GM21367 (cell line): ENCODE measurements around the gene CSRP1.
"Not testable (repeated sequence)": the region's sequence is repeated elsewhere in the genome, so short reads cannot be mapped to it uniquely, and the experiment has no call there.

Source experiments
- ATAC-seq: cut with Tn5 transposase; IDR thresholded peaks from one replicate; pipeline ENCODE4 v1.9.1; 2021; ENCODE audit not compliant: unreplicated experiment

Gene CSRP1

DNA sequence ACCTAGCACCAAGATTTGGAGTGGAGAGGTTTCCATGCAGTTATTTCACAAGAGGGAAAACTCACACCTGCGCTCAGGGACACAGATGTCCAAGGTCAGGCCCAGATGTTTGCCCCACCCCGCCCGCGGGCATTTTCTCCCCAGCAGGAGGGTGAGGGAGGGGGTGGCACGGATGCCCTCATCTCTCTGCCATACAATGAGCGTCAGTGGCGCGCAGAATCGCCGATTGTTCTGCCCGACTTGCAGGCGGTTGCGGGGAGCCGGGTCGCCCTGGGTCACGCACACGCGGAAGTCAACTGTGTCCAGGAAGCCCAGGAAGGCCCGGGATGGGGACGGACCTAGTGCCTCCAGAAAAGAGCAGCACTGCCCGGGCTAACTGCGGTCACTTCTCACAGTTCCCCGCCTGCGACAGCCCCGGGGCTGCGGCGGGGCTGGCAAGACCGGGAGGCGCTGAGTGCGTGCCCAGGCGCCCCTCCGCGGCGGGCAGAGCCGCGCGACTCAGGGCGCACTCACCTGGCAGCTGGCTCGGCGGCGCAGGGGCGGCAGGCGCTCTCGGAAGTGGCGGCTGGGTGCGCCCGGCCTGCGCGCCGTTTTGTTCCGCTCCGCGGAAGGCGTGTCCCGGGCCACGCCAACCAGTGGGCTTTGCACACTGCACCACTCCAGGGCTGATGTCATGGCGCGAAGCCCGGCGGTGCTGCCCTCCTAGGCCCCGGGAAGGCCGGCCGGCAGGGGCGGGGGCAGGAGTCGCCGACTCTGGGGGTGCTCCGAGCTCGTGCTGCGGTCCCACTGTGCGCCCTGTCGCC, at the start of gene CSRP1:
Gene CSRP1, minus strand, starts transcription at position 567 of the 803 bp plus-strand sequence. CDS start 10,820 bp downstream, outside the sequence.
- ATAC-seq: peak; percentile 83

DNA sequence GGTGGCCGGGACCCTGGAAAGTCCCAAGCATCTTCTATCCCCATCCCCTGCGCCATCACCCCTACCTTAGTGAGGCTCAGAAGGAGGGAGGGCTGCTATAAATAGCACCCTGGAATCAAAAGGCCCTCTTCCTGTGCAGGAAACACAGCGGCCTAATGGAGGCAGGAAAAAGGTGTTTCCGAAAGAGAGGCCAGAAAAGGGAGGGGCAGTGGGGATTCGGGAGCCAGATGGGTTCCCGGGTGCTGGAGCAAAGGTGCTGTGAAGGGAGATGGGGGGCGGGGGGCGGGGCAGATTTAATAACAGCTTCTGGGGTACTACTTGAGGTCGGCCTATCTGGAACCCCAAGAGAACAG, 48.6 kb upstream of the CSRP1 start:
- ATAC-seq: no peak

DNA sequence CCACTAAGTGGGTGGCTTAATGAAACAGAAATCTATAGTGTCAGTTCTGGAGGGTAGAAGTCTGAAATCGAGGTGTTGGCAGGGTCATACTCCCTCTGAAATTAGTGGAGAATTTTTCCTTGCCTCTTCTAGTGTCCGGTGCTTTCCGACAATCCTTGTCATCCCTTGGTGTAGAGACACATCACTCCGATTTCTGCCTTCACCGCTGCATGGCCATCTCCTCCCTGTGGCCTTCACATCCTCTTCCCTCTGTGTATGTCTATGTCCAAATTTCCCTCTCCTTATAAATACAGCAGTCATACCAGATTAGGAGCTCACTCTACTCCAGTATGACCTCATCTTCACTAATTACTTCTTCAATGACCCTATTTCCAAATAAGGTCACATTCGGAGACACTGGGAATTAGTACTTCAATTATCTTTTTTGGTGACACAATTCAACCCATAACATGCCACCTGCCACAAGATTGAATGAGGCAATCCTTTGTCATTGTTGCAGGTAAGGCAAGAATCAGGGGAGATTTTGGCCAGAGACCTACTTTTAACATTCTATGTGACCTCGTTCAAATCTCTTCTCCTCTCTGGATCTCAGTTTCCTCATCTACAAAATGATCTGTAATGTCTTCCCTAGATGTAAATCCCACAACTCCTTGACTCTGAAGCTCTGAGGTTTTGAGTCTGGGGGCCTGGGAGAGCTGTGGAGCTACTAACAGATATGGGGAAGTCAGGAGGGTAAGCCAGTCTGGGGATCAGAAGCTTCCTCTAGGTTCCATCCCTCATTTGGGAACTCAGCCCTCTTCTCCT, 48.1 kb upstream of the CSRP1 start:
- no peak for ATAC-seq

DNA sequence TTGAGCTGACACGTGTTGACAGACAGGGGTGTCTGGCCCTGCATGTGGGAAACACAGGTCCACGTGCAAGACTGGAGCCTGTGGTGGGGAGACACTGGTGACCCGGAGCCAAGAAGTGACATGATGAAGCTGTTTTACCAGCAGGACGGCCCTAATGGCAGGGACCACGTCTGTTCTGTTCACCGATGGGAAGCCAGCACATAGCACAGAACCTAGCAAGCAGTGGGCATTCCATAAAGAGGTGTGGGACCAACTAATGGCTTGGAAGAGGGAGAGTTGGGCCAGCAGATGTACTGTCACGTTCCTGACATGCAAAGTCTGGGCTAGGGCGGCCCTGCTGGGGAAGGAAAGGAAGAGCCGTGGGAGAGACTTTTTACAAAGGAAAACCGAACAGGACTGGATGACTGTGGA, 47.3 kb upstream of the CSRP1 start:
- no peak for ATAC-seq

DNA sequence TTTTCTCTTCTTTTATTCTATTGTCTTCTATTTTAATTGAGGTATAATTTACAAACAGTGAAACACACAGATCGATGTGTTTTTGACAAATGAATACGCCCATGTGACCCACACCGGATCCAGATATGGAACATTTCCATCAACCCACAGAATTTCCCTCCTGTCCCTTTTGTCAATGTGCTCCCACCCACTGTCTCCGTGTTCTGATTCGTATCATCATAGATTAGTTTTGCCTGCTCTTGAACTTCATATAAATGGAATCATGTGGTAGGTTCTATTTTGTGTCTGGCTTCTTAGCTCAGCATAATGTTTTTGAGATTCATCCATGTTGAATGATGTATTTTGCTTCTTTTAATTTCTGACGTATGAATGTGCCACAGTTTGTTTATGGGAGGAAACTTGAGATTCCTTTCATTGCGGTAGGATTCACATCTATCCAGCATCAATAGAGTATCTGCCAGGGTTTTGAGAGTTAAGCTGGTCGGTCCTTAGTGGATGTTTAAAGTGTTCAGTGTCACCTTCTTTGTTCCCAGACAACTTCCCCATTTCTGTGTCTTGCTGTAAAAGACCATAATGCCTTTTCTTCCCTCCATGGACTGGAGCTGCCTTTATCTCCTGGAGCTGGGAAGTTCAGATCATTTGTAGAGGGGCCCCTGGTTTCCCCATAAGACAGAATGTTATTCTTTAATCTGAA, 46.7 kb upstream of the CSRP1 start:
- no peak for ATAC-seq

DNA sequence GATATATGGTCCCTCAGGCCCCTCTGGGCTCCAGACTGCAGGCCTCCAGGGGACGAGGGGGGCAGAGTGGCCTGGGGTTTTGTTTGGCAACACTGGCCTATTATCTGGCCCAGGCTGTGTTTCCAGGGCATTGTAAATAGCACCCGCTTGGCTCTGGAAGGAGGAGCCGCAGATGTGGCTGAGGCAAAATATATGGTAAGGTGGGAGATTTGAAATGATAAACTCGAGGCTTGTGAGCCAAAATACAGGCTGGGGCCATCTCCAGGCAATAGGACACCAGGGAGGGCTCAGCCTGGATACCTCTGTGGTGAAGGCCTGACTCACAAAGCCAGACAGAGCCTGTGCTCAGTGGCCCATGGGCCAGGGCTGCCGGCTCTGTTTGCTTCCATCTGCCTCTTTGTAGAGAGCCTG, 46.0 kb upstream of the CSRP1 start:
- ATAC-seq: no peak

DNA sequence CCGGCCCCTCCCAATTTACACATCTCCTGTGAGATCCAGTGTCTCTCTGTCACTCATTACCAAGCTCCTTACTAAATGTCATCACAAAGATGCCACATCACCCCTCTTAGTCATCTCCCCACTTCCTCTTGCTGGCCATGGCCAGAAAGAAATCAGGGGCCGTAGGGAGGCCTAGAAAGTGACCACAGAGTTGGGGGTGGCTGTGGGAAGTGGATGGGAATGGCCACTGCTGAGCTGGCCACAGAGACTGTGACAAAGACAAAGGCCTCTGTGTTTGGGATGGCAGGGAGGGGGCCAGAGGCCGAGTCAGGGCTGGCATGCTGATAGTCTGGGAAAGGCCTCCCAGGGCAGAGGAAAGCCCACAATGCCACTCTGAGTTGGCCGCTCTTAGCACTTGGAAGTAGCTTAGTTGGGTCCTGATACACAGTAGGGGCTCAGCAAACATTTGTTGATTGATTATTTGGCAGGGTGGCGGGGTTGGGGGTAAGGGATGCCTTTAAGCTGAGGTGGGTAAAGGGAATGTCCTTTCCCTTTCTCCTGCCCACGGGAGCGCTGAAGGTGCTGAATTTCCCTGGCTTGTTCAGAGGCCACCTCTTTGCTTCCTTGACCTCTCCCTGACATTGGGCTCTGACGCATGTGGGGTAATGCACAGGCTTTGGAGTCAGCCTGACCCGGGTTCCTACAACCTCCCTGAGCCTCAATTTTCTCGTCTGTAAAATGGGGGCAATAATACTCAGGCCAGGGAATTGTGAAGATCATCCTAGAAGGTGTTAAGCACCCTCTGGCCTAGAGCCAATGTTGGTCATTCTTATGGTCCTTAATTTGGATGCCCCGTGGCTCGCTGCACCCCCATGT, 45.2 kb upstream of the CSRP1 start:
- no peak for ATAC-seq

DNA sequence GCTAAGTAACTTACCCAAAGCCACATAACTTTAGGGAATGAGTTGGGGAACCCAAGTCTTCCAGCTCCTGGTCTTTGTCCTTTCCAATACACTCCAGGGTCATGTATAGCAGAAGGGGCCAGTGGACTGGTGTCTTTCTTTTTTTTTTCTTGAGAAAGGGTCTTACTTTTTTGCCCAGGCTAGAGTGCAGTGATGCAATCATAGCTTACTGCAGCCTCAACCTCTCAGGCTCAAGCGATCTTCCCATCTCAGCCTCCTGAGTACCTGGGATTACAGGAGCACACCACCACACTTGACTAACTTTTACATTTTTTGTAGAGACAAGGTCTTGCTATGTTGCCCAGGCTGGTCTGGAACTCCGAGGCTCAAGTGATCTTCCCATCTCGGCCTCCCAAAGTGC, 44.2 kb upstream of the CSRP1 start:
- ATAC-seq: no peak

DNA sequence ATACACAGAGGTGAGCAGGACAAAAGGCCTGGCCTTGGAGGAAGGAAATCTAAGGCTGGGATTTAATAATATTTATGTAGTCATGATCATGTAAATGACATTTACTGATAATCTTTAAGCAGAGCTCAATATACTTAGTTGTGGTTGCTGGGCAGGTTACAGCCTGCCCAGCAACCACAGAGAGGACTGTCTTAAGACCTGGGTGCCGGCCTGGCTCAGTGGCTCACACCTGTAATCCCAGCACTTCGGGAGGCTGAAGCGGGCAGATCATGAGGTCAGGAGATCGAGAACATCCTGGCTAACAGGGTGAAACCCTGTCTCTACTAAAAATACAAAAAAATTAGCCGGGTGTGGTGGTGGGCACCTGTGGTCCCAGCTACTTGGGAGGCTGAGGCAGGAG, 42.6 kb upstream of the CSRP1 start:
- ATAC-seq: not testable (repeated sequence)

DNA sequence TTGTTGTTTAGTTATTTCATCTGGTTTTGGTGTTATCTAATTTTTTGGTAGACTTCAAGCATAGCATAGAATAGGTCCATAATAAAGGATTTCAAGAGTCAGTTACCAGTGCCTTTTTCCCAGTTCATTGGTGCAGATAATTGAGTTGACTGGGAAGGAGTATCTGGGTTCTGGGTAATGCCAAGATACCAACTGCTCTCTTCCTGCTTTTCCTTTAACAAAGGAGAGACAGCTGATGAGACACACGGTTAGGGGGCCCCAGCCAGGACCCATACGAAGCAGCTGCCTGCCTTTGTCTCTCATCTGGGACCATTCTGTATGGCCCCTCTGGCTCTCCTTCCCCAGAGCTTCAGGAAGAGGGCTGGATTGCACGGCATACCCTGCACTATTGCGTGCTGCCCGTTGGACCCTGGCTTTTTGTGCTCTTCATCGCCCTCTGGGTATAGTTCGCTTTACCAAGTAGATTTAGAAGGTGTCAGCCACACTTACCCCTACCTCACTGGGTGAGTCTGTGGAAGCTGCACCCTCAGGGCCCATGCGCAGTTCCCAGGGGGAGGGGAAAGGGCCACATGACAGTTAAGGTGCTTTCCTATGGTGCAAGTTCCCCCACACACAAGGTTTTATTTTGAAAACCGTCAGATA, 39.0 kb upstream of the CSRP1 start:
- no peak for ATAC-seq

DNA sequence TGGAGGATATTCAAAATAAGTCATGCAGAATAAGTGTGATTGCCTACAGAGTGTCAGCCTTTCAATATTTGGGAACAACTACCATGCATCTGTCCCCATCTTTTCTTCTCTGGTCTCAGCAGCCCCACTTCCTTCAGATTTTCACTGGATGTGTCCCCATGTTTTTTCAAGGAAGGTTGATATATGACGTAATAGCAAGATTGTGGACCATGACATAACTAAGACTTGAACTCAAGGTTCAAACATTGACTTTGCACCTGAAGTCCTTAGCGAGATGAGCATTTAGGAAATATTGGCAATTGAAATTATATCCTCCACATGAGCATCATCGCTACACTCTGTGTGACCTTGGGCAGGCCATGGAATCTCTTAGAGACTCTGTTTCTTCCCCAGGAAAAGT, 37.8 kb upstream of the CSRP1 start:
- no peak for ATAC-seq

DNA sequence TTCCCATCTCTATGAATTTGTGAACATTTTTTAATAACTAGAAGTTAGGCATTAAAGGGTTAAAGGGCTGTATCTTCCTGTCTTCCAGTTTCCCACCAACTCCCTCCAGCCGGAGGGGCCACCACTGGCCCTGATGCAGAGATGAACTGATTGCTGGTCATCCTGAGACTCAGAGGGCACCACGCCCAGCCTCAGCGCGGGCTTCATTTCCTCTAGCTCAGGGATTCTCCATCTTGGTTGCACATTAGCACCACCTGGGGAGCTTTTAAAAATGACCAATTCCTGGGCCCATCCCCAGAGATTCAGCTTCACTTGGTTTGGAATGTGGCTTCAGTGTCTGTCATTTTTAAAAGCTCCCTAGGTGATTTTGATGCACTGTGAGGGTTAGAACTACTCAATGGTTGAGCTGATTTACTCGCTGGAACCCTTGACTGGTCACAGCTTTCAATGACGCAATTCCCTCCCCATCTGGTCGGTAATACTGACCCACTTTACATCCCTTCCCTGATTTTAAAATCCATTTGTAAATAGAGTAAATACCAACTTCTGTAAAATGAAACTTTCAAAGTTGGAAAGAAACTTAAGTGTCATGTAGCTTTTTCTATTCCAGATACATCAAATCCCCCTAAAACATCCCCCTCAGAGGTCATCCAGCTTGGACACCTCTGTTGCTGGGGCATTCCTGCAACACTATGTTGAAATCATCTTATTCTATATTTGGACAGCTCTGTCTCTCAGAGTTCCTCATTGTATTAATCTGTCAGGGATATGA, 37.1 kb upstream of the CSRP1 start:
- no peak for ATAC-seq

DNA sequence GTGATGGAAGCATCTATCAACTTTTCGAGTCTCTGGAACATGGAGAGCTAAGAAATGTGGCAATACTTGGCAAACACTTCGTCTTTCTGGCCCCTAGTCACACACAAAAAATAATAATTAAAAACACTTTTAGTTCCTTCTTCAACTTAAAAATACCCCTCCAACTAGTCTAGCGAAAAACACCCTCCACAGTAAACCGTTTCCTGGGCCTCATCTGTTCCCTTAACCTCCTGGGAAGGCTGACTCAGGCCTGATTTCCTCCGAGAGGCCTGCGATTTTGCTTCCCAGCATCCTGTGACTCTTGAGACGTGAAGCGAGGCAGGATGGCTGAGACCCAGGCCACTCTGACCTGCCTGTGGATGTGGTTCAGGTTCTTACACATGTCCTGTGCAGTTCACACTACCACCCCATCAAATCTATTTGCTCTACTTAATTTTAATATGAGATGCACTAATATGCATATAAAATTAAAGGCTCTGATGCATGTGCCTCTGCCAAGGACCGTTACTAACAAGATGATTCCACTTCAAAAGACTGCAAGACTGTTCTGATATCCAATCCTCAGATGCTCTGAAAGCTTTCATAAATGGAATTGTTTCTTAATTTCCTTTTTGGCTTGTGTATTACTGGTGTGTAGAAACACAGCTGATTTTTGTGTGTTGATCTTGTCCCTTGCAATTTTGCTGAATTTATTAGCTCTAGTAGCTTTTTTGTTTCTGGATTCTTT, 35.5 kb upstream of the CSRP1 start:
- ATAC-seq: no peak

DNA sequence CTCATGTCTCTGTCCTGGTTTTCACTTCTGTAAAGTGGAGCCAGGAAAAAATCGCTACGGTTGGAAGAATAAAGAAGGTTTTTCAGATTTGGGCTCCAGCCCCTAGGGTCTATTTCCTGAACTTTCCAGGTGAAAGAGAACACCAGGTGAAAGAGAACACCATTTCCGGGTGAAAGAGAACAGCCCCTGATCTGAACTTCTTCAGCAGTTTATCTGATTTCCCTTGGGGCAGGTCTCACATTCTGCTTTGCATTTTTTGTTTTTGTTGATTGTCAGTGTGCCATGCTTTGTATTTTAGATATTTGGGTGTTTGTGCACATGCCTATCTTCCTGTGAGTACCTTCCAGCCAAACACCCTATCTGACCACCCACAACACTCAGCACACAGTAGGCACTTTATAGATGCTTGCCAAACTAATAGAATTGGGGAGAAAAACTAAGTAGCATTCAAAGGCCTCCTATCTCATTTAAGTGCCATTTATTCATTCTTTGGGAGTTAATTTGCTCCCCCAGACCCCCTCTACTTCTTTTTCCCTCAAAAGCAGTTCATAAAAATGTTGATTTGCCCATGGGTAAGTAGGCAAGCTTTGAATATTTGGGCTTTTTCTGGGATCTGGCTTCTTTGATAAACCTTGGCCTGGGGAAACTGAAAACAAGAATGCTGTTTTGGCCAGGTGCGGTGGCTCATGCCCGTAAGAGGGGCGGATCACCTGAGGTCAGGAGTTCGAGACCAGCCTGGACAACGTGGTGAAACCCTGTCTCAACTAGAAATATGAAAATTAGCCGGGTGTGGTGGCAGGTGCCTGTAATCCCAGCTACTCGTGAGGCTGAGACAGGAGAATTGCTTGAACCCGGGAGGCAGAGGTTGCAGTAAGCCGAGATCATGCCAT, 34.2 kb upstream of the CSRP1 start:
- no peak for ATAC-seq

DNA sequence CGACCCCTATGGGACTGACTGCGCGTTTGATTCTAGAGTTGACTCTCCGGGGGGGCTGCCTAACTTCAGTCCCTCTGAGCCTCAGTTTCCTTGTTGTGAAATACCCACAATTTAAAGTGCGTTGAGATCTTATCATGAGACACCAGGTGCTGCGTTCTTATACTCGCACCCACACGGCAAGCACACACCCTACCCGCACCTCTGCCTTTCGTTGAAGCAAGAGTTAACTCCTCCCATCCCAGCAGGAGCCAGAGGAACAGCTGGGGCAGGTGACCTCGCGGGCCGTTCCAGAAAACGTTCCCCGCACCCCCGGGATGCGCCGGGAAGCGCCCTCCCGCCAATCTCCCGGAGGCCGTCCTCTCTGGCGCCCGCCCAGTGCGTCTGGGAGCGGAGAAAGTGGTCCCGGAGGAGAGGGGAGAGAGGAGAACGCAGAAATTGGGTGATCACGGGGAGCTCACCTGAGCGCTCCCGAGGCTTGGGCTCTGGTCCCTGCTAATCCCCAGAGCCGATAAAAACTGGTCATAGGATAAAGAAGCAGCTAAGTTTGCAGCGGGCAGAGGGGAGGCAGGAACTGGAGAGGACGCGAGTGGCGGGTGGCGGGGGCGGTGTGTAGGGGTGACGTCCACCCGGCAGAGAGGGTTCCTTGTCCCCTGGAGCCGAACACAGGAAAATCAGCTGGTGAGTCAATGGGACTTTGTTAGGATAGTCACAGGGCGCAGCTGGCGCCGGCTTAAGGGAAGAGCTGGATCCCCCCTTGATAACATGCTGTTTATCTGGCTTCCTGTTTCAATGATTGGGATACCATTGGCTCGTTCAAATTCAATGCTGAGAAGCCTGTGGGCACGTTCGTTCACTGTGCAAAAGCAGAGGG, 32.9 kb upstream of the CSRP1 start:
- ATAC-seq: no peak

DNA sequence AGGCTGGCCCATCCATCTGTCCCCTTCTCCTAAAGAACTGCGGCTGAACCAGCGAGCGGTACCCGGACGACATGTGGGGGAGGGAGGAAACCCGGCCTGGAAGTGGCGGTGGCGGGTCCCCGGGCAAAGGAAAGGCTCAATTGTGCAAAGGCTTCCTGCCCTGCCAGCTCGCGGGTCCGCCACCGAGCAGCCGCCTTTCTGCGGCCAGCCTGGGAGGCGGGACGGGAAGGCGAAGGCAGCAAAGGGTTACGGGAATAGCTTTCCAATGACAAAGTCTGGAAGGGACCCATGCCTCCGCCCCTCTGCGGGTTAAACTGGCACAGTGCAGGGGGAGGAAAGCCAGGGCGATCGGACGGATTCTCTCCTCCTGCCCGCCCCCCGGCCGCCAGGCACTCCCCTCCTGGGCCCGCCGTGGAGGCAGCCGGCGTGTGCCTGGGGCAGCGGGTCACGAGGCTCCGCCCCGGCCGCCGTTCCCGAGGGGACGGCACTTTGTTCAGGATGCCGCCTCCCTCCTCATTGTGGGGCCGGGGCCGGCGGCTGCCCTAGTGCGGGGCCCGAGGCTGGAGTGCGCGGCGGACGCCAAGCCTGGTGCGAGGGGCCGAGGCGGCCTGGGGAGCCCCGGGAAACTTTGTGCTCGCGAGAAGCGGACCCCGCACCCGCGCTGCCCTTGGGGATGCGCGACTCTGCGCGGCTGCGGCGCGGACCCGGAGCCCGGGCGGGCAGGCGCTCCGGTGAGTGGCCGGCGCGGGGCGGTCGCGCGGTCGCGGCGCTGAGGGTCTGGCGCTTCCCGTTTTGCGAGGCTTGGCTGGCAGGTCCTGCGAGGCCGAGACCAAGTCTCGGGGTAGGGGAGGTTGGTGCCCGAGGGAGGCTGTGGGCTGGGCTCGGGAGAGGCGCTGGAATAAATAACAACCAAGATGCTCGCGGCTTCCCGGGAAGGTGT, 32.0 kb upstream of the CSRP1 start, which contains the start of gene NAV1:
Gene NAV1, plus strand, starts transcription at position 516 of the 940 bp plus-strand sequence. CDS start 83,758 bp downstream, outside the sequence.
- ATAC-seq: no peak
